Neural progenitor cell (in vitro differentiated cells): Measurements from ENCODE around the gene GPAM.

ENCODE experiments used
- CTCF ChIP-seq: fragments of 200-600 bp; sonication (generic); IDR thresholded peaks from 2 replicates; pipeline ENCODE4 v1.5.1; 2017; ENCODE audit warnings: antibody characterized with exemption, mild to moderate bottlenecking
- EZH2phosphoT487 ChIP-seq: fragments of 200-600 bp; sonication (generic); IDR thresholded peaks from 2 replicates; pipeline ENCODE4 v1.6.1; 2017; ENCODE audit warnings: antibody characterized with exemption

- TF ChIP-seq CTCF (no peak), EZH2phosphoT487 (no peak)
Measured at GRCh38 chr10:112226439-112227248, 43.1 kb upstream of the GPAM start.
